K562 (cell line): ENCODE data around the gene AKT1S1. TPM values are rescaled to one million over a fixed set of nuclear protein-coding genes. Genes with fewer than 3 reads are reported as not detected.

ENCODE experiments used
- BHLHE40 ChIP-seq: IDR thresholded peaks from 2 replicates; pipeline ENCODE4 v1.6.1; 2011; ENCODE audit warnings: low read length, improper control_type of control experiment
- CAMTA2 ChIP-seq: fragments of 250-450 bp; sonication (Bioruptor Pico); conservative IDR thresholded peaks from 2 replicates; pipeline ENCODE4 v1.5.1; 2022
- CBX3 ChIP-seq, 2 experiments: IDR thresholded peaks; 1 replicate in 1 of 2; 2 replicates in 1 of 2; pipeline ENCODE4 v1.6.1; 2012; ENCODE audit warnings: inconsistent platforms in 2 of 2, low read length in 2 of 2, borderline replicate concordance in 1 of 2, control low read depth in 1 of 2
- CGGBP1 ChIP-seq: fragments of 250-450 bp; sonication (Bioruptor Pico); IDR thresholded peaks from 2 replicates; pipeline ENCODE4 v1.9.0; 2021; ENCODE audit warnings: mild to moderate bottlenecking
- NCOA6 ChIP-seq: fragments of 450-650 bp; IDR thresholded peaks from 2 replicates; pipeline ENCODE4 v1.6.1; 2017; ENCODE audit warnings: mild to moderate bottlenecking
- PHTF2 ChIP-seq: fragments of 250-450 bp; sonication (Bioruptor Pico); IDR thresholded peaks from 2 replicates; pipeline ENCODE4 v1.5.0; 2021; ENCODE audit warnings: mild to moderate bottlenecking
- RBM15 ChIP-seq: fragments of 200-400 bp; formaldehyde crosslinking; IDR thresholded peaks from 2 replicates; pipeline ENCODE4 v1.6.1; 2018; ENCODE audit warnings: mild to moderate bottlenecking, low read length, moderate library complexity; ENCODE audit not compliant: insufficient read depth
- TBL1XR1 ChIP-seq, 2 experiments: IDR thresholded peaks; 2 replicates each; pipeline ENCODE4 v1.6.1; 2012; ENCODE audit warnings: improper control_type of control experiment in 2 of 2, low read length in 2 of 2, mild to moderate bottlenecking in 1 of 2
- TCF7 ChIP-seq: sonication (generic); IDR thresholded peaks from 2 replicates; pipeline ENCODE4 v1.6.1; 2016; ENCODE audit warnings: antibody characterized with exemption, borderline replicate concordance
- ZBTB2 ChIP-seq: fragments of 450-650 bp; IDR thresholded peaks from 2 replicates; pipeline ENCODE4 v1.6.1; 2016; ENCODE audit warnings: antibody characterized with exemption
- ZC3H4 ChIP-seq: sonication (generic); formaldehyde crosslinking; IDR thresholded peaks from 2 replicates; pipeline ENCODE4 v1.9.0; 2021; ENCODE audit warnings: missing genetic modification reagents, borderline replicate concordance
- ZNF280A ChIP-seq: fragments of 450-650 bp; IDR thresholded peaks from 2 replicates; pipeline ENCODE4 v1.6.1; 2018; ENCODE audit warnings: mild to moderate bottlenecking, low read depth; ENCODE audit not compliant: partially characterized antibody
- ZNF354B ChIP-seq: fragments of 250-450 bp; sonication (Bioruptor Pico); IDR thresholded peaks from 2 replicates; pipeline ENCODE4 v1.4.0; 2020
- ZNF507 ChIP-seq: conservative IDR thresholded peaks from 2 replicates; pipeline ENCODE4 v1.6.1; 2017; ENCODE audit warnings: missing genetic modification characterization, missing compliant biosample characterization
- polyA plus RNA-seq, 8 experiments: library from polyadenylated mRNA; depleted of rRNA in 4 of 8; stranded (reverse) in 5 of 8; unstranded in 3 of 8; fragments of >200 nt; fragmentation: Nextera tagmentation in 2 of 8; fragmentation: Illumina TruSeq in 1 of 8; extraction: Ambion mirVana in 2 of 8; extraction: Trizol in 1 of 8; gene quantifications; 2 replicates each; pipeline versions ENCODE4 v1.2.1 to v1.2.3, GENCODE V29; 2011 to 2014; ENCODE audit warnings: inconsistent platforms in 1 of 8, missing spikeins in 1 of 8
- total RNA-seq, 7 experiments: library from RNA; depleted of rRNA in 6 of 7; stranded (reverse); fragments of >200 nt in 6 of 7; fragmentation: Illumina TruSeq in 2 of 7; extraction: Trizol in 2 of 7; gene quantifications; 2 replicates each; pipeline versions ENCODE4 v1.2.1 to v1.2.3, GENCODE V29; 2011 to 2021; ENCODE audit warnings: low replicate concordance in 1 of 7
- TF ChIP-seq, protein P1 (sequence below), 2 experiments: fragments of 450-650 bp; IDR thresholded peaks; 2 replicates each; pipeline ENCODE4 v1.6.1; 2018; ENCODE audit warnings: mild to moderate bottlenecking in 2 of 2, low read depth in 1 of 2; ENCODE audit not compliant: partially characterized antibody in 2 of 2
- TF ChIP-seq, protein P2 (sequence below): sonication (generic); formaldehyde crosslinking; IDR thresholded peaks from 2 replicates; pipeline ENCODE4 v1.8.1; 2023; ENCODE audit warnings: mild to moderate bottlenecking, missing genetic modification reagents, moderate library complexity
- TF ChIP-seq, protein P3 (sequence below): fragments of 250-450 bp; sonication (Bioruptor Pico); IDR thresholded peaks from 2 replicates; pipeline ENCODE4 v1.8.0; 2021; ENCODE audit warnings: borderline replicate concordance, mild to moderate bottlenecking, moderate library complexity; ENCODE audit not compliant: poor library complexity, severe bottlenecking

The AKT1S1 gene
- total and polyA plus RNA-seq, 9 of the 15 experiments (the other 6 are each of a cell fraction or from before 2014, with no cell fraction given), result 1.2 to 50.3 (median 17.1) TPM

- TF ChIP-seq PHTF2 (CRISPR knock-in tag) (no peak), NCOA6 (no peak), TBL1XR1 (IDR thresholded peaks at IDR 0.05; ENCODE audit: low read length in 2 of 2) (peak in 1 of 2 experiments; percentile 37; a peak in 1 of 4 replicates), ZNF280A (no peak), ZC3H4 (CRISPR knock-in tag) (no peak), BHLHE40 (peak; percentile 94), CBX3 (IDR thresholded peaks at IDR 0.05; ENCODE audit: borderline replicate concordance in 1 of 2, low read length in 2 of 2) (no peak), ZNF507 (tag) (no peak), RBM15 (no peak), ZBTB2 (no peak), CGGBP1 (CRISPR knock-in tag) (no peak), ZNF354B (CRISPR knock-in tag) (no peak), CAMTA2 (CRISPR knock-in tag) (no peak), TCF7 (no peak)
- TF ChIP-seq, protein P1, sequence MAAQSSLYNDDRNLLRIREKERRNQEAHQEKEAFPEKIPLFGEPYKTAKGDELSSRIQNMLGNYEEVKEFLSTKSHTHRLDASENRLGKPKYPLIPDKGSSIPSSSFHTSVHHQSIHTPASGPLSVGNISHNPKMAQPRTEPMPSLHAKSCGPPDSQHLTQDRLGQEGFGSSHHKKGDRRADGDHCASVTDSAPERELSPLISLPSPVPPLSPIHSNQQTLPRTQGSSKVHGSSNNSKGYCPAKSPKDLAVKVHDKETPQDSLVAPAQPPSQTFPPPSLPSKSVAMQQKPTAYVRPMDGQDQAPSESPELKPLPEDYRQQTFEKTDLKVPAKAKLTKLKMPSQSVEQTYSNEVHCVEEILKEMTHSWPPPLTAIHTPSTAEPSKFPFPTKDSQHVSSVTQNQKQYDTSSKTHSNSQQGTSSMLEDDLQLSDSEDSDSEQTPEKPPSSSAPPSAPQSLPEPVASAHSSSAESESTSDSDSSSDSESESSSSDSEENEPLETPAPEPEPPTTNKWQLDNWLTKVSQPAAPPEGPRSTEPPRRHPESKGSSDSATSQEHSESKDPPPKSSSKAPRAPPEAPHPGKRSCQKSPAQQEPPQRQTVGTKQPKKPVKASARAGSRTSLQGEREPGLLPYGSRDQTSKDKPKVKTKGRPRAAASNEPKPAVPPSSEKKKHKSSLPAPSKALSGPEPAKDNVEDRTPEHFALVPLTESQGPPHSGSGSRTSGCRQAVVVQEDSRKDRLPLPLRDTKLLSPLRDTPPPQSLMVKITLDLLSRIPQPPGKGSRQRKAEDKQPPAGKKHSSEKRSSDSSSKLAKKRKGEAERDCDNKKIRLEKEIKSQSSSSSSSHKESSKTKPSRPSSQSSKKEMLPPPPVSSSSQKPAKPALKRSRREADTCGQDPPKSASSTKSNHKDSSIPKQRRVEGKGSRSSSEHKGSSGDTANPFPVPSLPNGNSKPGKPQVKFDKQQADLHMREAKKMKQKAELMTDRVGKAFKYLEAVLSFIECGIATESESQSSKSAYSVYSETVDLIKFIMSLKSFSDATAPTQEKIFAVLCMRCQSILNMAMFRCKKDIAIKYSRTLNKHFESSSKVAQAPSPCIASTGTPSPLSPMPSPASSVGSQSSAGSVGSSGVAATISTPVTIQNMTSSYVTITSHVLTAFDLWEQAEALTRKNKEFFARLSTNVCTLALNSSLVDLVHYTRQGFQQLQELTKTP (IDR thresholded peaks at IDR 0.05; ENCODE audit: low read depth in 1 of 2, partially characterized antibody in 2 of 2), result peak; percentile 16 to 84
- TF ChIP-seq, protein P2, sequence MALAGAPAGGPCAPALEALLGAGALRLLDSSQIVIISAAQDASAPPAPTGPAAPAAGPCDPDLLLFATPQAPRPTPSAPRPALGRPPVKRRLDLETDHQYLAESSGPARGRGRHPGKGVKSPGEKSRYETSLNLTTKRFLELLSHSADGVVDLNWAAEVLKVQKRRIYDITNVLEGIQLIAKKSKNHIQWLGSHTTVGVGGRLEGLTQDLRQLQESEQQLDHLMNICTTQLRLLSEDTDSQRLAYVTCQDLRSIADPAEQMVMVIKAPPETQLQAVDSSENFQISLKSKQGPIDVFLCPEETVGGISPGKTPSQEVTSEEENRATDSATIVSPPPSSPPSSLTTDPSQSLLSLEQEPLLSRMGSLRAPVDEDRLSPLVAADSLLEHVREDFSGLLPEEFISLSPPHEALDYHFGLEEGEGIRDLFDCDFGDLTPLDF, result peak; percentile 90
- TF ChIP-seq, protein P3, sequence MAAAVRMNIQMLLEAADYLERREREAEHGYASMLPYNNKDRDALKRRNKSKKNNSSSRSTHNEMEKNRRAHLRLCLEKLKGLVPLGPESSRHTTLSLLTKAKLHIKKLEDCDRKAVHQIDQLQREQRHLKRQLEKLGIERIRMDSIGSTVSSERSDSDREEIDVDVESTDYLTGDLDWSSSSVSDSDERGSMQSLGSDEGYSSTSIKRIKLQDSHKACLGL (CRISPR knock-in tag), result no peak
These were observed 26.4 kb downstream of the AKT1S1 start, which contains the start of gene PTOV1 (continued) for GRCh38 chr19:49850487-49851342.
